ENCODE data around the gene OTOGL.

OTOGL gene

DNA sequence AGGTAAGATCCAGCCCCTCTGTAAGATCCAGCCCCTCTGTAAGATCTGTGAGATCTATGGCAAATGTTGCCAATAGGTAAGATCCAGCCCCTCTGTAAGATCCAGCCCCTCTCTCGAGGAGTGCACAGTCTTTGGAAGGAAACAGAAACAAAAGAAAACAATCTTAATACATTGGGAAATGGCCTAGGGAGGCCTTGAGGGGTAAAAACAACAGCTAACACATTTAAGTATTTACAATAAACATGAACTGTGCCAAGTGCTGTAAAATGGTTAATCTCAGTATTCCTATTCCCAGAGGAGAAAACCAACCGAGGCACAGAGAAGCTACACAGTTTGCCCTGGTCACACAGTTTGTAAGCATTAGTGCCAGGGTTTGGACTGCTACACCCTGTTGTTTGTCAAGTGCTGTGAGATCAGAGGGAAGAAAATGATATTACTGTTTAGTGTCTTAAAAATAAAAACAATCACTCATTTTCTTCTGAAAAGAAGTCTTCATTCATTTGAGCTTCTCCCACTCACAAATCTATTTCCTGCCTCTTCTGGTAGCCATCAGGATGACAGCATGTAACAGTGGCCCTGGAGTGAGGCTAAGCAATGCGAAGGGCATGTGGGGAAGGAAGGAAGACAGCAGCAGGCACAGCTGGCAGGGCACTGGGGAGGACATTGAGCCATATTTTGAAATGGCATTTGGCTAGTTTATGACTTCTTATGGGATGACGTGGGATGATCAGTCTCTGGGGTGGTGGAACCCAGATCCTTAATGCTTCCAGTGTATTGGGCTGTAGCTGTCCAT, 226.0 kb downstream of the OTOGL start:
- DNase-seq (ENCODE audit: low read depth) = no peak
- TF ChIP-seq CTCF (IDR thresholded peaks at IDR 0.05; ENCODE audit: insufficient read depth, low read depth, low read length, missing control alignments) = no peak
- H3K4me3 ChIP-seq (ENCODE audit: low read depth, low read length) = no peak overlapping the region

DNA sequence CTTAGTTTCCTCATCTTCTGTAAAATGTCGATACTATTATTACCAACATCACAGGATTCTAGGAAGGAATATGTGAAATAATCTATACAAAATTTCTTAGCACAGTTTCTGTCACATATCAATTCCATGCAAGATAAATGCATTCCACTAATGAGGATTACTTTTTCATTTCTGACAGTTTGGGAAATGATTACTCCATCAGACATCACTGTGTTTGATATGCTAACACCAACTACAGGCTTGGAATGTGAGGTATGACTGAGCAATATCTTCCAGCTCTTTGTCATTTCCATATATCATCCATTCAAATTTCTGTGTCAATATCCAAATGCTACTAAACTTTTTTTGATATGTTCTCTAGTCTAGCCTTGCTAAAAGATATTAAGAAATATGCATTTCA, 233.5 kb downstream of the OTOGL start:
- no peak for TF ChIP-seq CTCF (IDR thresholded peaks at IDR 0.05; ENCODE audit: insufficient read depth, low read depth, low read length, missing control alignments)
- no peak overlapping the region for H3K4me3 ChIP-seq (ENCODE audit: low read depth, low read length)
- DNase-seq (ENCODE audit: low read depth) = no peak

DNA sequence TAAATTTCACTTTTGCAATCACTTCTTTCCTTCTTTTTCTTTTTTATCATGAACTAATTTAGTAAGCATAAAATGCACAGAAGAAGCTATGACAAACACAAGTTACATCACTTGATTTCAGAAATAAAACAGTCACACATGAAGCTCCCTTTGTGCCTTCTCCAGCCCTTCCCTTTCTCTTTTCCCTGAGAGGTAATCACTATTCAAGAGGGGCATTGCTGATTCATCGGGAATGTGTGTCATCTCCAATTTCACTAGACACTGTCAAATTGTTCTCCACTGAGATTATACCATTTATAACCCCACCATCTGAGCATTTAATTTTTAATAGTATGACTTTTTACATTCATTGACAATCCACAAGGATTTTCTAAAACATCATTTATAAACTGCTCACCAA, 253.1 kb downstream of the OTOGL start:
- no peak overlapping the region for H3K4me3 ChIP-seq (ENCODE audit: low read depth, low read length)
- no peak for TF ChIP-seq CTCF (IDR thresholded peaks at IDR 0.05; ENCODE audit: insufficient read depth, low read depth, low read length, missing control alignments)
- DNase-seq (ENCODE audit: low read depth) = no peak

DNA sequence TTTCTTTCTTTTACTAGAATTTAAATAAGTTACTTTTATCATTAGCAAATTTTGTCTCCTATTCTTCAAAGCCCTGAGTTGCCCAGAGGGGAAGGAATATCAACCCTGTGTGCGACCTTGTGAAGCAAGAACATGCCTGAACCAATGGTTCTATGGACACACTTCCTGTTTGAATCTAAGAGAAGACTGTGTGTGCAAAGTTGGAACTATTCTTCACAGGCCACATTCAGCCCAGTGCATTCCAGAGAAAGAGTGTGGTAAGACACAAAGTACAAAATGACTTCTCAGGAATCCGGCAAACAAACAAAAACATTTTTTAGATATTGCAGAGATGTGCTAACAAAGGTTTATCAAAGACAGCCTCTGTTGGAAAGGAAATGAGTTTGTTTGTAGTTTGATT, 253.9 kb downstream of the OTOGL start:
- H3K4me3 ChIP-seq (ENCODE audit: low read depth, low read length) = no peak overlapping the region
- no peak for TF ChIP-seq CTCF (IDR thresholded peaks at IDR 0.05; ENCODE audit: insufficient read depth, low read depth, low read length, missing control alignments)
- no peak for DNase-seq (ENCODE audit: low read depth)

DNA sequence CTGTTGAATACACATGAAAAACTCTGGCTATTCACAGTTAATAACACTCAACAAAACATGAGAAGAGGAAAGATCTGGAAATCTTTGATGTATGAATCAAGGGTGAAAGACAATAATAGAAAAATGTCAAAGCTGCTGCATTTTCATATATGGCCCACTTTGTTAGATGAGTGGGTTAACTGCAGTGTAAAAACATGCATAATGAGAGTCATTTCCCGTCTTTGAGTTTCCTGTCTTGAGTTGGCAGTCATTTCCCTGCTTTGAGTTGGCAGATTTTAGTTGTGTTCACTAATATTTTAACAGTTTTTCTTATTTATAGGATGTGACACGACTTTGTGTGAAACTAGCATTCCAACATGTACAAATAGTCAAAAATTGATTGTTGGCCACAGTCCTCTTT, 256.8 kb downstream of the OTOGL start:
- H3K4me3 ChIP-seq (ENCODE audit: low read depth, low read length) = no peak overlapping the region
- peak; percentile 19 for DNase-seq (ENCODE audit: low read depth)
- no peak for TF ChIP-seq CTCF (IDR thresholded peaks at IDR 0.05; ENCODE audit: insufficient read depth, low read depth, low read length, missing control alignments)

GRCh38 chr12:80359703-80360102, 260.4 kb downstream of the OTOGL start:
- TF ChIP-seq CTCF (IDR thresholded peaks at IDR 0.05; ENCODE audit: insufficient read depth, low read depth, low read length, missing control alignments) = no peak
- H3K4me3 ChIP-seq (ENCODE audit: low read depth, low read length) = no peak overlapping the region
- DNase-seq (ENCODE audit: low read depth) = no peak

GRCh38 chr12:80364056-80364455, 264.7 kb downstream of the OTOGL start:
- DNase-seq (ENCODE audit: low read depth) = no peak
- no peak for TF ChIP-seq CTCF (IDR thresholded peaks at IDR 0.05; ENCODE audit: insufficient read depth, low read depth, low read length, missing control alignments)
- no peak overlapping the region for H3K4me3 ChIP-seq (ENCODE audit: low read depth, low read length)
